ENCODE results near the gene COQ3.

COQ3 gene

DNA sequence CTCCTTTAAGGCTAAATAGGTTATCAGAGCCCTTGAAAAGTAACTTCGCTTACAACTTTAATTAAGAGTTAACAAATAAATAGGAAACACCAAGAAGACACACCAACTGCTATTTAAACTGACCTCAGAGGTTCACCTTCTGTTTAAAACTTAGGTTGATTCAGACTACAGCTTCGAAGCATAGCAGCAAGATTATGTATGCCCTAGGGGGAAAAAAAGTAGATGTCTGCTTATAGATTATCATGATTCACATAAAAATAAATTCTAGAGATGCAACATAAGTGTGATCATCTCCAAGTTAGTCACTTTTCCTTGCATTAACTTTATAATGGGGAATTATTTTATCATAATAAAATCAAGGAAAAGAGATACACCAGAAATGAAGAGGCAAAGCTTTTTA, 22.2 kb upstream of the COQ3 start:
- H3K4me2 ChIP-seq (ENCODE audit: low read length), result no peak overlapping the region
- no peaks in the 10 kb centered on the region for H3K9me3 ChIP-seq (ENCODE audit: low read length)
- 0 out of 2 replicates have a peak, but pooled peaks cover under 1% of the 10 kb centered on the region for H4K20me1 ChIP-seq (ENCODE audit: insufficient read depth, low read length)
- no peak overlapping the region for H3K27ac ChIP-seq (ENCODE audit: low read depth, low read length, poor library complexity, severe bottlenecking)
- H3K9me2 ChIP-seq (ENCODE audit: low read depth, low read length), result no peaks in the 10 kb centered on the region
- TF ChIP-seq, protein P1, sequence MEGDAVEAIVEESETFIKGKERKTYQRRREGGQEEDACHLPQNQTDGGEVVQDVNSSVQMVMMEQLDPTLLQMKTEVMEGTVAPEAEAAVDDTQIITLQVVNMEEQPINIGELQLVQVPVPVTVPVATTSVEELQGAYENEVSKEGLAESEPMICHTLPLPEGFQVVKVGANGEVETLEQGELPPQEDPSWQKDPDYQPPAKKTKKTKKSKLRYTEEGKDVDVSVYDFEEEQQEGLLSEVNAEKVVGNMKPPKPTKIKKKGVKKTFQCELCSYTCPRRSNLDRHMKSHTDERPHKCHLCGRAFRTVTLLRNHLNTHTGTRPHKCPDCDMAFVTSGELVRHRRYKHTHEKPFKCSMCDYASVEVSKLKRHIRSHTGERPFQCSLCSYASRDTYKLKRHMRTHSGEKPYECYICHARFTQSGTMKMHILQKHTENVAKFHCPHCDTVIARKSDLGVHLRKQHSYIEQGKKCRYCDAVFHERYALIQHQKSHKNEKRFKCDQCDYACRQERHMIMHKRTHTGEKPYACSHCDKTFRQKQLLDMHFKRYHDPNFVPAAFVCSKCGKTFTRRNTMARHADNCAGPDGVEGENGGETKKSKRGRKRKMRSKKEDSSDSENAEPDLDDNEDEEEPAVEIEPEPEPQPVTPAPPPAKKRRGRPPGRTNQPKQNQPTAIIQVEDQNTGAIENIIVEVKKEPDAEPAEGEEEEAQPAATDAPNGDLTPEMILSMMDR (IDR thresholded peaks at IDR 0.05; ENCODE audit: low read length), result no peak
- no peak for TF ChIP-seq EZH2 (IDR thresholded peaks at IDR 0.05; ENCODE audit: borderline replicate concordance, low read length)
- peaks cover 87% of the 10 kb centered on the region for H3K79me2 ChIP-seq (ENCODE audit: insufficient read depth, low read length)
- peaks cover 49% of the 10 kb centered on the region; the same call in 1 of the 2 replicates for H3K36me3 ChIP-seq (ENCODE audit: insufficient read depth, low read length)
- H3K9ac ChIP-seq (ENCODE audit: low read length), result no peak overlapping the region
- no peaks in the 10 kb centered on the region for H3K27me3 ChIP-seq (ENCODE audit: insufficient read depth, low read length)
- H2AFZ ChIP-seq (ENCODE audit: low read length), result no peak overlapping the region
- peaks cover 41% of the 10 kb centered on the region for H3K4me1 ChIP-seq (ENCODE audit: insufficient read depth, low read length, severe bottlenecking)
- no peak overlapping the region for H3K4me3 ChIP-seq (ENCODE audit: low read depth, low read length, poor library complexity, severe bottlenecking)
- H3F3A ChIP-seq (ENCODE audit: insufficient read depth, low read length), result no peaks in the 10 kb centered on the region

DNA sequence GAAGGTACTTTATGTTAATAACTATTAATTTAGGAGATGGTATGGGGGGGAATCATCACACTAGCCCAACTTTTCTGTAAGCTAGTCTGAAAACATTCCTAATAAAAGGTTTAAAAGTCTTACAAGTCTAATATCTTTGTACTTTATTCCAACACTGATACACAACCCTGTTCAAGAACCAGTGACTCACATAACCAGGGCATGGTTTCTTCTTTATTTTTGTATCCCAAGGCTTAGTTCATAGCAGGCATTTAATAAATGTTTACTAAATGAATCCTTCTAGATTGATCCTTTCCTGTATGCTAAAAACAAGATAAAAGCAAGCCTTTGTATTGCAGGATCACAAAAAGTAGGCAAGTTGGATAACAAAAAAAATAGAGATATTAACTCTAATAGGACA, 21.5 kb upstream of the COQ3 start:
- H3K36me3 ChIP-seq (ENCODE audit: insufficient read depth, low read length), result peaks cover 49% of the 10 kb centered on the region
- H3K4me2 ChIP-seq (ENCODE audit: low read length), result no peak overlapping the region
- no peaks in the 10 kb centered on the region for H3K27me3 ChIP-seq (ENCODE audit: insufficient read depth, low read length)
- no peak overlapping the region for H2AFZ ChIP-seq (ENCODE audit: low read length)
- no peaks in the 10 kb centered on the region for H4K20me1 ChIP-seq (ENCODE audit: insufficient read depth, low read length)
- H3K27ac ChIP-seq (ENCODE audit: low read depth, low read length, poor library complexity, severe bottlenecking), result no peak overlapping the region
- H3K4me3 ChIP-seq (ENCODE audit: low read depth, low read length, poor library complexity, severe bottlenecking), result no peak overlapping the region
- H3K4me1 ChIP-seq (ENCODE audit: insufficient read depth, low read length, severe bottlenecking), result peaks cover 33% of the 10 kb centered on the region
- no peaks in the 10 kb centered on the region for H3K9me2 ChIP-seq (ENCODE audit: low read depth, low read length)
- TF ChIP-seq EZH2 (IDR thresholded peaks at IDR 0.05; ENCODE audit: borderline replicate concordance, low read length), result no peak
- TF ChIP-seq, protein P1 (IDR thresholded peaks at IDR 0.05; ENCODE audit: low read length), result no peak
- peaks cover 79% of the 10 kb centered on the region for H3K79me2 ChIP-seq (ENCODE audit: insufficient read depth, low read length)
- no peaks in the 10 kb centered on the region for H3K9me3 ChIP-seq (ENCODE audit: low read length)
- H3K9ac ChIP-seq (ENCODE audit: low read length), result no peak overlapping the region
- H3F3A ChIP-seq (ENCODE audit: insufficient read depth, low read length), result no peaks in the 10 kb centered on the region

DNA sequence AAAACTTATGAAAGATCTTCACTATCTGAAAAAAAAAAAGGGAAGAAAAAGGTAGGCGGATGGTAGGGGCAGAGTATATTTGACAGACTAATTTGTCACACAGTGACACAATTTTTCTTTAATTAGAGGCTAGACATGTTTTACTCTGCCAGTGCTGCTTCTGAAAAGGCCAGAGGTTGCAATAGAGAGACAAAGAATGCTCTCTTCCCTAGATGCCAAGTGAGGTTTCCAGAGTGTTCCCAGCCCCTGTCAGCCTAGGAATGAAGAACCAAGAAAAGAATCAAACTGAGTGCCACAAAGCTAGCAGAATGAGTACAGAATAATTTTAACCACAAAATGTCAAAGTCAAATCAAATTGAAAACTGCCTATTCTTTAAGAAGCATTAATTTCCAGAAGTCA, 18.1 kb upstream of the COQ3 start:
- no peaks in the 10 kb centered on the region for H3K27me3 ChIP-seq (ENCODE audit: insufficient read depth, low read length)
- H3K9ac ChIP-seq (ENCODE audit: low read length), result no peak overlapping the region
- H3K36me3 ChIP-seq (ENCODE audit: insufficient read depth, low read length), result peaks cover 78% of the 10 kb centered on the region
- peaks cover 48% of the 10 kb centered on the region for H3K79me2 ChIP-seq (ENCODE audit: insufficient read depth, low read length)
- no peak overlapping the region for H3K4me2 ChIP-seq (ENCODE audit: low read length)
- no peaks in the 10 kb centered on the region for H3K9me2 ChIP-seq (ENCODE audit: low read depth, low read length)
- H3K27ac ChIP-seq (ENCODE audit: low read depth, low read length, poor library complexity, severe bottlenecking), result no peak overlapping the region
- no peak overlapping the region for H3K4me3 ChIP-seq (ENCODE audit: low read depth, low read length, poor library complexity, severe bottlenecking)
- H3K9me3 ChIP-seq (ENCODE audit: low read length), result no peaks in the 10 kb centered on the region
- H2AFZ ChIP-seq (ENCODE audit: low read length), result no peak overlapping the region
- peaks cover 3% of the 10 kb centered on the region for H3K4me1 ChIP-seq (ENCODE audit: insufficient read depth, low read length, severe bottlenecking)
- H3F3A ChIP-seq (ENCODE audit: insufficient read depth, low read length), result no peaks in the 10 kb centered on the region
- TF ChIP-seq EZH2 (IDR thresholded peaks at IDR 0.05; ENCODE audit: borderline replicate concordance, low read length), result no peak
- TF ChIP-seq, protein P1 (IDR thresholded peaks at IDR 0.05; ENCODE audit: low read length), result no peak
- peaks cover 3% of the 10 kb centered on the region; the same call in 1 of the 2 replicates for H4K20me1 ChIP-seq (ENCODE audit: insufficient read depth, low read length)

Data from OCI-LY1 (cell line).